NCI-H2171 treated with DMSO at 0.1 percent for 48 hours (cell line): ENCODE results near the gene STARD3.
"Not testable (repeated sequence)": the region's sequence is repeated elsewhere in the genome, so short reads cannot be mapped to it uniquely, and the experiment has no call there.

ENCODE experiments used
- DNase-seq: peaks from one replicate; lab custom pipeline; 2025; lab: John Stamatoyannopoulos, UW

The STARD3 gene

DNA sequence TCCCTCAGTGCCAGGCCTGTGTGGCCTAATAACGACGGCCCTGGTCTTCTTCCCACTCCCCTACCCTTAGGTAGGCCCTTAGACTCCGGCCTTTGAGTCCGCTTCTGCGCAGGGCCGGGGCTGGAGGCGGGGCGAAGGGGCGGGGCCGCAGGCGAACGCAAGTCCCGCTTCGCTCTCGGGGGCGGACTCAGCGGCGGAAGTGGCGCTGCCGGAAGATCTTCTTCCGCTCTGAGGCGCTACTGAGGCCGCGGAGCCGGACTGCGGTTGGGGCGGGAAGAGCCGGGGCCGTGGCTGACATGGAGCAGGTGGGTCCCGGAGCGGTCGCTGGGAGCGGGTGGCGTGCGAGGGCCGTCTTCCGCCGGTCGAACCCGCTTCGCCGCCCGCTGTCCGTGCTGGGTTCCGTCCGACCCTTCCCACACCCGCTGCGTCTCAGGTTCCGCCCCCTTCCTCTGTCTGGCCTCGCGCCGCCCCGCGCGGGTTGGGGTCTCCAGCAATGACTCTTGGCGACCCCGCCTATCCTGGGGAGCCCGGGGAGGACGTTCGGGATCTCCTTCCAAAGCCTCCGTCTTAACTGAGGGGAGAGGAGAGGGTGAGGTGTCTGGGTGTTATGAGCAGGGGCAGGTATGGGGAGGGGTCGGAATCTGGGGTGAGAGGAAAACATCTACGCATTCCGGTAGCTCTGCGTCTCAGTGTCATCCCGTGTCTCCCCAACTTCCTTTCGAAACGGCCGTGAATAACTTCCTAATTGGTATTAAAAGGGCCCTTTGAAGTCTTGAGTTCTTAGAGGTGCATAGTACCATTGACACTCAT is at the start of gene STARD3:
STARD3 (plus strand) TSS at position 218 of the 810 bp plus-strand sequence. CDS start 16,388 bp downstream, outside the sequence.
- DNase-seq: peak; percentile 78

DNA sequence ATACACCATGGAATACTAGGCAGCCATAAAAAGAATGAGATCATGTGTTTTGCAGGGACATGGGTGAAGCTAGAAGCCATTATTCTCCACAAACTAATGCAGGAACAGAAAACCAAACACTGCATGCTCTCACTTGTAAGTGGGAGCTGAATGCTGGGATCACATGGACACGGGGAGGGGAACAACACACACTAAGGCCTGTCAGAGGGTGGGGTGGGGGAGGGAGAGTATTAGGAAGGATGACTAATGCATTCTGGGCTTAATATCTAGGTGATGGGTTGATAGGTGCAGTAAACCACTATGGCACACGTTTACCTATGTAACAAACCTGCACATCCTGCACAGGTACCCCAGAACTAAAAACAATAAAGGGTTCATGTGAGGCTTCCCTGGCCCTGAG is 46.8 kb upstream of the STARD3 start:
- not testable (repeated sequence) for DNase-seq

- DNase-seq: peak; percentile 80
Observed at GRCh38 chr17:39591958-39592954, 44.7 kb upstream of the STARD3 start.

DNA sequence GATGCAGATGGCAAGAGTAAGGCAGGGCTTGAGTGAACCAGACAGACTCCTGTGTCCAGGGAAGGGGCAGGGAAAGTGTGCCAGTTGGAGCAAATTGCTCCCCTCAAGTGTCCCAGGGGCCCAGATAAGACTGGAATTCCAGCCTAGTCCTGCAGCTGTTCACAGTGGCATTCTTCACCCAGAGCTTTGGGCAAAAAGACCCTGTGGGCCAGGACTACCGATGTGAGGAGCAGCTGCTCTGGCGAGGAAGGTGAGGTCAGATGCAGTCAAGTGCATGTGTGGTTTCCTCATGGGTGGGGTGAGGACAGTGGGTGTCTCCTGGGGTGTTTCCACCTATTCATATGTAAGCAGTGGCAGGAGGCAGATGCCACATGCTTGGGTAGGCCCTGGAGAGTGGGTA is 43.6 kb upstream of the STARD3 start:
- DNase-seq: peak; percentile 15

- peak; percentile 56 for DNase-seq
Observed at GRCh38 chr17:39595294-39595693, 41.6 kb upstream of the STARD3 start.

- DNase-seq: no peak
Observed at GRCh38 chr17:39595928-39596510, 40.9 kb upstream of the STARD3 start.

GRCh38 chr17:39596543-39597267 is 40.2 kb upstream of the STARD3 start:
- DNase-seq: peak; percentile 57

- peak; percentile 68 for DNase-seq
Observed at GRCh38 chr17:39597372-39598046, 39.4 kb upstream of the STARD3 start.

DNA sequence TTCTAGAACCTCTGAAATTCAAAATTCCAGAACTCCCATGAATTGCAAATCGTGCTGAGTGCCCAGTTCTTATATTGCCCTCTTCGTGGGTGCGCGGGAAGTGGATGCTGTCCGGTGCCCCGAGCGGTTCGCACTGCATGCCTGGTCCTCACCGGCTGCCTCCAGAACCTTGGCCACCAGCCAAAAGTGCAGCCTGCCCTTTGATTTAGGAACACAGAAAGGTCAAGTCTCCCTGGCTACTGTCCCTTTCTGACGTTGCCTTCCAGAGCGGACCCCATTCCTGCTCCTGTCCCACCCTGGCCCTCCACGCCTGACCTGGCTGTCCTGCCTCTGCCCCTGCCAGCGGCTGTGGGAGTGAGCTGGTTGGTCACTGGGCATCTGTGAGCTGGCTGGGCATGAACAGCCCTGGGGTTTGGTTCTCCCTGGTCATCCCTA is 38.9 kb upstream of the STARD3 start:
- DNase-seq: no peak

- DNase-seq: peak; percentile 10
Observed at GRCh38 chr17:39598630-39599003, 38.3 kb upstream of the STARD3 start.

GRCh38 chr17:39599004-39599664 is 37.8 kb upstream of the STARD3 start:
- peak; percentile 49 for DNase-seq

- DNase-seq: no peak
Observed at GRCh38 chr17:39599665-39600231, 37.2 kb upstream of the STARD3 start.

GRCh38 chr17:39600288-39600996 is 36.5 kb upstream of the STARD3 start:
- DNase-seq: no peak

DNA sequence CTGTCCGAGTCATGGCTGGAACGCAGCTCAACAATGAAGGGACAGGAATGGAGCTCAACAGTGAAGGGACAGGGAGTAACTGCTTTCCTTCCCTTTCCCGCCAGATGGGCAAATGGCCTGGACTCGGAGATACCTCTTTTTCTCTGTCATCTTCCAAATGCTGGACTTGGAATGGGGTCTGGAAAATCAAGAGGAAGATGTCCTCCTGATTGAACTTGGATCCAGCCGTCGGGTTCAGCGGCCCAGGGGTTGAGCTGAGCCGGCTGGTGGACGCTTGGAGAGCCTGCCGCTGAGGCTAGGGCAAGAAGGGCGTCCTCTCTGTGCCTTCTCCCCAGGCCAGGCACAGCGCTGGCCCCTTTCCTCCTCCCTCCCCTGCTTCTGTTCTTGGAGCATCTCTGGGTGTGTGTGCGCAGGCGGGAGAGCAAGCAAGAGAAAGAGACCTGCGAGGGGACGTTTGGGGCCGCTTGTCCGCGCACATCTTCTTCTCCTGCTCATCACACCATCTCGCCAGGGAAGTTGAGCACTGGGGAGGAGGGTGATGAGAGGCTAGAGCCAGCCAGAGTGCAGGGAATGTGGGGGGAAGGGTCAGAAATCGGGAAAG is 35.8 kb upstream of the STARD3 start:
- DNase-seq: no peak

GRCh38 chr17:39601758-39602532 is 35.0 kb upstream of the STARD3 start:
- no peak for DNase-seq

DNA sequence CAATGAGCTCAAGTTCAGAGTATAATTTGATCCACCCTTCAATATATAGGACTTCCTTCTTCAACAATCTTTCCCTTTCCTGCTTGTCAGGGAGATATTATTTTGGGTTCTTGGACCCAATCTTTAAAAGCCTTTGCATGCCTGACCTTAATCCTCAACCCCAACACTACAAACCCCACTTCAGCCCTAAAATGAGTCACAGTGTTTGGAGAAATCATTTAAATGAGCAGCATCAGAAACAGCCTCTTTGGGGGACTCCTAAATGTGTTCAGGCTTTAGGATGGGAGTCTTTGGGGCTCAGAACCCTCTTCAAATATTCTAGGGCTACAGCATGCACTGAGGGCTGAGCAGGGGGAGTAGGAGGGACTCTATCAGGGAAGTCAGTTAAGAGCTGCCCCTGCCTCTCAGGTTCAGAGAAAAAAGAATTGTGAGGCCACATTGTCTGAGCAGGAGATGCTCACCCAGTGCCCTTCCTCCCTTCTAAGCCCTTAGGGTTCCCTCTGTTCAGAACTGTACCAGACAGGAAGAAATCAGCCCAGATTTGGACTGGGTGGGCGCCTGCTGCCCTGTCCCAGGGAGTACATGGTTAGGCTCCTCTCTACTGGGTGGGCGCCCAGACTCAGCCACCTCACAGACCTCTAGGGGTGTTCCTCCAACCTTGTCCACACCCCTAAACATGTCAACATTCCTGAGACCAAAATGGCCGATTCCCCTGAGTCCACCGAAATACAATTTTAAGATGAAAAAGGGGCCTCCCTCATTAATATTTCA is 34.2 kb upstream of the STARD3 start:
- peak; percentile 14 for DNase-seq

- DNase-seq: no peak
Observed at GRCh38 chr17:39603304-39604016, 33.5 kb upstream of the STARD3 start.
